DND-41 (cell line): ENCODE measurements around the gene RPS3.

Experiments used
- EZH2 ChIP-seq: IDR thresholded peaks from 3 replicates; pipeline ENCODE4 v1.6.1; 2012; ENCODE audit warnings: borderline replicate concordance, low read depth, mild to moderate bottlenecking, moderate library complexity, low read length, inconsistent platforms; ENCODE audit not compliant: severe bottlenecking
- TF ChIP-seq, protein P1 (sequence below): IDR thresholded peaks from 2 replicates; pipeline ENCODE4 v1.5.1; 2012; ENCODE audit warnings: borderline replicate concordance, low read length, moderate library complexity, mild to moderate bottlenecking; ENCODE audit not compliant: poor library complexity, severe bottlenecking; ENCODE audit errors: extremely low read depth

DNA sequence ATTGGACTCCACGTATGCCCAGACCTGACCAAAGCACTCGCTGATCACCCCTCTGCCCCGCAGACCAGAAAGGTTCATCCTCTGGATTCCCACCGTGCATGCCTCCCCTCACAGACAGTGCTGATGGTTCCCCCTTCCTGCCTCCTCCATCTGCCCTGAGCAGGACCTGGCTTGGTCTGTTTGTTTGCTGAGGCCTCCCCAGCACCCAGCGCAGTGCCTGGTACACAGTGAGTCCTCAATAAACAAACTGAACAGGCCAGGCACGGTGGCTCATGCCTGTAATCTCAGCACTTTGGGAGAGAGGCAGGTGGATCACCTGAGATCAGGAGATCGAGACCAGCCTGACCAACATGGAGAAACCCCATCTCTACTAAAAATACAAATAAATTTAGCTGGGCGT lies 23.7 kb upstream of the RPS3 start:
- TF ChIP-seq, protein P1, sequence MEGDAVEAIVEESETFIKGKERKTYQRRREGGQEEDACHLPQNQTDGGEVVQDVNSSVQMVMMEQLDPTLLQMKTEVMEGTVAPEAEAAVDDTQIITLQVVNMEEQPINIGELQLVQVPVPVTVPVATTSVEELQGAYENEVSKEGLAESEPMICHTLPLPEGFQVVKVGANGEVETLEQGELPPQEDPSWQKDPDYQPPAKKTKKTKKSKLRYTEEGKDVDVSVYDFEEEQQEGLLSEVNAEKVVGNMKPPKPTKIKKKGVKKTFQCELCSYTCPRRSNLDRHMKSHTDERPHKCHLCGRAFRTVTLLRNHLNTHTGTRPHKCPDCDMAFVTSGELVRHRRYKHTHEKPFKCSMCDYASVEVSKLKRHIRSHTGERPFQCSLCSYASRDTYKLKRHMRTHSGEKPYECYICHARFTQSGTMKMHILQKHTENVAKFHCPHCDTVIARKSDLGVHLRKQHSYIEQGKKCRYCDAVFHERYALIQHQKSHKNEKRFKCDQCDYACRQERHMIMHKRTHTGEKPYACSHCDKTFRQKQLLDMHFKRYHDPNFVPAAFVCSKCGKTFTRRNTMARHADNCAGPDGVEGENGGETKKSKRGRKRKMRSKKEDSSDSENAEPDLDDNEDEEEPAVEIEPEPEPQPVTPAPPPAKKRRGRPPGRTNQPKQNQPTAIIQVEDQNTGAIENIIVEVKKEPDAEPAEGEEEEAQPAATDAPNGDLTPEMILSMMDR, result no peak
- TF ChIP-seq EZH2, result no peak
